Raji (cell line): ENCODE results near the gene KLHL3.

Experiments
- POLR2A ChIP-seq: IDR thresholded peaks from 2 replicates; pipeline ENCODE4 v1.6.1; 2011; ENCODE audit warnings: low read depth, low read length, control low read depth; ENCODE audit not compliant: insufficient read depth

The KLHL3 gene

GRCh38 chr5:137621306-137621705 lies 114.6 kb downstream of the KLHL3 start:
- TF ChIP-seq POLR2A = no peak

- no peak for TF ChIP-seq POLR2A
Measured at GRCh38 chr5:137619191-137619870, 116.6 kb downstream of the KLHL3 start.

- TF ChIP-seq POLR2A = no peak
Measured at GRCh38 chr5:137618476-137618875, 117.4 kb downstream of the KLHL3 start.

- no peak for TF ChIP-seq POLR2A
Measured at GRCh38 chr5:137617528-137618205, 118.2 kb downstream of the KLHL3 start.

GRCh38 chr5:137616046-137616445 lies 119.8 kb downstream of the KLHL3 start:
- TF ChIP-seq POLR2A = no peak

GRCh38 chr5:137615171-137615775 lies 120.6 kb downstream of the KLHL3 start:
- no peak for TF ChIP-seq POLR2A

- no peak for TF ChIP-seq POLR2A
Measured at GRCh38 chr5:137613554-137614265, 122.2 kb downstream of the KLHL3 start.

- TF ChIP-seq POLR2A = no peak
Measured at GRCh38 chr5:137612576-137612975, 123.3 kb downstream of the KLHL3 start.

GRCh38 chr5:137611794-137612435 lies 124.0 kb downstream of the KLHL3 start:
- no peak for TF ChIP-seq POLR2A

GRCh38 chr5:137611011-137611580 lies 124.8 kb downstream of the KLHL3 start:
- no peak for TF ChIP-seq POLR2A

- TF ChIP-seq POLR2A = no peak
Measured at GRCh38 chr5:137610598-137610997, 125.3 kb downstream of the KLHL3 start.

- no peak for TF ChIP-seq POLR2A
Measured at GRCh38 chr5:137609127-137609526, 126.8 kb downstream of the KLHL3 start.

GRCh38 chr5:137607771-137608170 lies 128.1 kb downstream of the KLHL3 start:
- no peak for TF ChIP-seq POLR2A

GRCh38 chr5:137606401-137606800 lies 129.5 kb downstream of the KLHL3 start:
- TF ChIP-seq POLR2A = no peak

GRCh38 chr5:137605411-137605810 lies 130.5 kb downstream of the KLHL3 start:
- TF ChIP-seq POLR2A = no peak
